KMS-11 (cell line): ENCODE results near the gene NCOA1.

ENCODE experiments used
- H2AFZ ChIP-seq: fragments of 200-600 bp; sonication (generic); 2 replicates; pipeline ENCODE4 v1.6.1; 2016; ENCODE audit warnings: antibody characterized with exemption, mixed run types, low read depth
- H3K27ac ChIP-seq: fragments of 200-600 bp; sonication (generic); 2 replicates; pipeline ENCODE4 v1.6.1; 2016; ENCODE audit warnings: mild to moderate bottlenecking, mixed run types
- H3K27me3 ChIP-seq: fragments of 200-600 bp; sonication (generic); 2 replicates; pipeline ENCODE4 v1.6.1; 2017; ENCODE audit warnings: mild to moderate bottlenecking, low read depth, mixed run types, moderate library complexity; ENCODE audit not compliant: insufficient read depth
- H3K36me3 ChIP-seq: fragments of 200-600 bp; sonication (generic); 2 replicates; pipeline ENCODE4 v1.6.1; 2017; ENCODE audit warnings: mild to moderate bottlenecking, mixed run types; ENCODE audit not compliant: insufficient read depth
- H3K4me1 ChIP-seq: fragments of 200-600 bp; sonication (generic); 2 replicates; pipeline ENCODE4 v1.6.1; 2016; ENCODE audit warnings: mild to moderate bottlenecking, low read depth, mixed run types; ENCODE audit not compliant: poor library complexity, severe bottlenecking
- H3K4me2 ChIP-seq: fragments of 200-600 bp; sonication (generic); 2 replicates; pipeline ENCODE4 v1.7.0; 2016; ENCODE audit warnings: mild to moderate bottlenecking, mixed run types
- H3K4me3 ChIP-seq: fragments of 200-600 bp; sonication (generic); IDR thresholded peaks from 2 replicates; pipeline ENCODE4 v1.6.1; 2017; ENCODE audit warnings: low read depth, low read length, mixed read lengths; ENCODE audit not compliant: insufficient read depth
- H3K79me2 ChIP-seq: fragments of 200-600 bp; sonication (generic); 2 replicates; pipeline ENCODE4 v1.6.1; 2016; ENCODE audit warnings: low read depth, mixed run types; ENCODE audit not compliant: insufficient read depth
- H3K9ac ChIP-seq: fragments of 200-600 bp; sonication (generic); 2 replicates; pipeline ENCODE4 v1.6.1; 2016; ENCODE audit warnings: mild to moderate bottlenecking, mixed run types
- H4K20me1 ChIP-seq: fragments of 200-600 bp; sonication (generic); 2 replicates; pipeline ENCODE4 v1.6.1; 2016; ENCODE audit warnings: mild to moderate bottlenecking, mixed run types; ENCODE audit not compliant: insufficient read depth
- TF ChIP-seq, protein P1 (sequence below): fragments of 200-600 bp; sonication (generic); conservative IDR thresholded peaks from 2 replicates; pipeline ENCODE4 v1.6.1; 2017; ENCODE audit warnings: low read depth, mild to moderate bottlenecking, antibody characterized with exemption, low read length, moderate library complexity, mixed read lengths

Gene NCOA1

DNA sequence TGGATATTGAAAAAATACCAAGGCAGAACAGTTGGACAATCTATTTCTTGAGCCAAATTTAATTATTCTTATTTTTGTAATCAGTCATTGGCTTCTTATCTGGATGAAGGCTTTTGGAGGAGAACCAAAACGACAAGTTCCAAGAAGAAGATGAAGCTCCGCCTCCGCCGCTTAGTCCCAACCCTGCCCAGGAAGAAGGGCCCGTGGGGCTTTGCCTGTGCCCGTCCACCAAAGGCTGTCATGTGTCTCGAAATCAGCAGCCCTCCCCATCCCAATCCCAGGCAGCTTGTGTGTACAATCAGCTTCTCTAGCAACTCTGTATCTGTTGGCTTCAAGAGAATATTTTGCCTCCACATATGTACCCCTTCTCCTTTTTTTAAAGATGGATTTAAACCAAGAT is 277.5 kb downstream of the NCOA1 start:
- Histone ChIP-seq H3K27ac (no peak overlapping the region), H3K36me3 (no peaks in the 10 kb centered on the region), H2AFZ (no peak overlapping the region), H3K4me2 (no peak overlapping the region; the same call in 1 of the 2 replicates), H3K4me1 (peaks cover 61% of the 10 kb centered on the region), H3K79me2 (no peaks in the 10 kb centered on the region), H3K9ac (no peak overlapping the region), H3K4me3 (no peak overlapping the region), H3K27me3 (no peaks in the 10 kb centered on the region), H4K20me1 (no peaks in the 10 kb centered on the region)
- TF ChIP-seq, protein P1, sequence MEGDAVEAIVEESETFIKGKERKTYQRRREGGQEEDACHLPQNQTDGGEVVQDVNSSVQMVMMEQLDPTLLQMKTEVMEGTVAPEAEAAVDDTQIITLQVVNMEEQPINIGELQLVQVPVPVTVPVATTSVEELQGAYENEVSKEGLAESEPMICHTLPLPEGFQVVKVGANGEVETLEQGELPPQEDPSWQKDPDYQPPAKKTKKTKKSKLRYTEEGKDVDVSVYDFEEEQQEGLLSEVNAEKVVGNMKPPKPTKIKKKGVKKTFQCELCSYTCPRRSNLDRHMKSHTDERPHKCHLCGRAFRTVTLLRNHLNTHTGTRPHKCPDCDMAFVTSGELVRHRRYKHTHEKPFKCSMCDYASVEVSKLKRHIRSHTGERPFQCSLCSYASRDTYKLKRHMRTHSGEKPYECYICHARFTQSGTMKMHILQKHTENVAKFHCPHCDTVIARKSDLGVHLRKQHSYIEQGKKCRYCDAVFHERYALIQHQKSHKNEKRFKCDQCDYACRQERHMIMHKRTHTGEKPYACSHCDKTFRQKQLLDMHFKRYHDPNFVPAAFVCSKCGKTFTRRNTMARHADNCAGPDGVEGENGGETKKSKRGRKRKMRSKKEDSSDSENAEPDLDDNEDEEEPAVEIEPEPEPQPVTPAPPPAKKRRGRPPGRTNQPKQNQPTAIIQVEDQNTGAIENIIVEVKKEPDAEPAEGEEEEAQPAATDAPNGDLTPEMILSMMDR = no peak

DNA sequence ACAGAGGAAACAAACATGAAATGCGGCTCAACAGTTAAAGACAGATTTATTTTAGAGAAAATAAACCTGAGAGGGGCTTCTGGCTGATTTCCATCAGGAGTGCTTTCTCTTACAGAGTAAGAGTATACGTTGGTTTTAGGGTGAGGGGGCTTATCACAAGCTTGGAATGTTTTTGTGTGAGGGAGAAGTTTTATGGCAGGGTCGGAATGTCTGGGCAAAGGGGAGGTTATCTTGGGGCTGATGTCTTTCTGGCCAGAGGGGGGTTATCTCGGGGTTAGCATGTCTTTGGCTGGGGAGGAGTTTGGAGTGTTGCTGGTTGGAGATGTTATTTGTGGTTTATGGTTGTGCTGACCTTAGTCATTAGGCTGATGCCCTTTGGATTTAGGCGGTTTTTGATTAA is 280.0 kb downstream of the NCOA1 start:
- Histone ChIP-seq H4K20me1 (no peaks in the 10 kb centered on the region), H2AFZ (no peak overlapping the region), H3K4me3 (no peak overlapping the region), H3K4me2 (no peak overlapping the region), H3K27me3 (no peaks in the 10 kb centered on the region), H3K79me2 (no peaks in the 10 kb centered on the region), H3K36me3 (no peaks in the 10 kb centered on the region), H3K27ac (no peak overlapping the region), H3K4me1 (peaks cover 36% of the 10 kb centered on the region), H3K9ac (no peak overlapping the region)
- TF ChIP-seq, protein P1 = no peak

DNA sequence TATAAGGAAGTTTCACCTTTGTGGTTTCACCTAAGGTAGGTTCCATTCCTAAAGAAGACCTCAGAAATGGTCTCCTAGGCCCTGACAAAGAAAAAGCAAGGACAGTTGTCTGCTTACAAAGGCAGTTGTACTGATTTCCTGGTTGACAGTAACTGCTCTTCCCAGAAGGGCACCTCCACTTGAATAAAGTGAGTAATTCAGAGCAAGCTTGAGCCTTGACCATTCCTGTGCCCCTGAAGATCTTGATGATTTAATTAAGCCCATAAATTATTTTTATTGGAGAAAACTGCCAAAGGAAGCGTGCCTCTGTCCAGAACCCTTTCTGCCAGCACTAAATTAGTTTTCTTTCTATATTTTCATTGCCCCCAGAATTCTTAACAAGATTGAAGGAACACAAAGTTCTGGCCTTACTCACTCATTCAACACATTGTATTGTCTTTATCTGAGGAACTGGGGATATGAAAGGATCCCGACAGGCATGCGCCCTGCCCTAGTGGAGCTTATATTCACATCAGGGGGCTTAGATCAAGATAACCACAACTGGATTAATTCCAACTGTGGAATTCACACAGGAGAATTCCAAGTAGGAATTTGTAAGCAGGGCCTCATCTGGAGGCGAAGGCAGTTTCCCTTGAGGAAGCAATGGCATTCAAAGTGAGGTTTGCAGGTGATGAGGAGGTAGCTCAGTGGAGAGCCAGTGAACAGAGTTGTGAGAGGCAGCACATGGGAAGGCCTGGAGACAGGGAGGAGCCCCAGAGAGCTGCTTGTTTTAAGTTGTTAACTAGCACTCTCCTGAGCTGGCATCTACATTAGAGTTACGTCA is 280.9 kb downstream of the NCOA1 start:
- TF ChIP-seq, protein P1 = no peak
- peaks cover 27% of the 10 kb centered on the region for H3K4me1 ChIP-seq
- H3K79me2 ChIP-seq = no peaks in the 10 kb centered on the region
- H2AFZ ChIP-seq = no peak overlapping the region
- no peak overlapping the region for H3K9ac ChIP-seq
- no peak overlapping the region for H3K4me3 ChIP-seq
- no peak overlapping the region for H3K4me2 ChIP-seq
- H3K27me3 ChIP-seq = no peaks in the 10 kb centered on the region
- no peaks in the 10 kb centered on the region for H3K36me3 ChIP-seq
- no peaks in the 10 kb centered on the region for H4K20me1 ChIP-seq
- H3K27ac ChIP-seq = no peak overlapping the region

DNA sequence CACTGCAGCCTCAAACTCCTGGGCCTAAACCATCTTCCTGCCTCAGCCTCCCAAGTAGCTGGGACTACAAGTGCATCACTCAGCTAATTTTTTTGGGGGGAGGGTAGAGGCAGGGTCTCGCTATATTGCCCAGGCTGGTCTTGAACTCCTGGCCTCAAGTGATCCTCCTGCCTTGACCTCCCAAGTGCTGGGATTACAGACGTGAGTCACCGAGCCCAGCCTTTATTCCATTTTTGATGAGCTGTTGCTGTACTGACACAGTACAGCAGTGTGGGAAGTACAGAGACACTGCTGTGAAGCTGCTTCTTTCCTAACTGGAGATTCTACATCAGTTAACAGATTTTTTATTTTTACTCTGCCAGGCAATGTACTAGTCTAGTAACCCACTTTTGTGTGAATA is 283.3 kb downstream of the NCOA1 start:
- Histone ChIP-seq H3K4me2 (no peak overlapping the region), H3K27ac (no peak overlapping the region), H3K36me3 (no peaks in the 10 kb centered on the region), H2AFZ (no peak overlapping the region), H3K9ac (no peak overlapping the region), H3K4me3 (no peak overlapping the region), H4K20me1 (no peaks in the 10 kb centered on the region), H3K27me3 (no peaks in the 10 kb centered on the region), H3K79me2 (no peaks in the 10 kb centered on the region), H3K4me1 (peaks cover 8% of the 10 kb centered on the region)
- TF ChIP-seq, protein P1 = no peak
